Upper lobe of right lung (tissue), 1 donor: Measurements from ENCODE around the gene HSD17B13. TPM values are rescaled to one million over a fixed set of nuclear protein-coding genes. Genes with fewer than 3 reads are reported as not detected.
A peak's percentile ranks its signal among the peaks of the same experiment; 100 is the strongest.
"Not testable (repeated sequence)": the region's sequence is repeated elsewhere in the genome, so short reads cannot be mapped to it uniquely, and the experiment has no call there.

Experiments used
- ATAC-seq: fragments of 200-7000 bp; cut with Tn5 transposase; one replicate; pipeline ENCODE4 v1.9.1; 2020; ENCODE audit warnings: mild to moderate bottlenecking, moderate library complexity
- DNase-seq: peaks from one replicate; pipeline ENCODE4 v3.0.0-alpha.2; 2020
- H3K27ac ChIP-seq: fragments of 200-600 bp; one replicate; pipeline ENCODE4 v1.8.0; 2022
- H3K27me3 ChIP-seq: fragments of 200-600 bp; one replicate; pipeline ENCODE4 v1.8.0; 2022; ENCODE audit warnings: mild to moderate bottlenecking
- H3K36me3 ChIP-seq: fragments of 200-600 bp; one replicate; pipeline ENCODE4 v1.8.0; 2022
- H3K4me1 ChIP-seq: fragments of 200-600 bp; one replicate; pipeline ENCODE4 v1.8.0; 2022
- H3K4me3 ChIP-seq: fragments of 200-600 bp; one replicate; pipeline ENCODE4 v1.8.0; 2022; ENCODE audit warnings: mild to moderate bottlenecking
- H3K9me3 ChIP-seq: fragments of 200-600 bp; one replicate; pipeline ENCODE4 v1.8.0; 2022
- intact Hi-C: fragments of 100-400 bp; cut with DNase I; formaldehyde crosslinking; loops from one replicate; pipeline ENCODE4 v1.11.0; 2022
- total RNA-seq: library from RNA; stranded (reverse); fragmentation: NEBNext Ultra II Directional; extraction: Animal tissue kit (Norgen Biotek cat#: 25700); gene quantifications from one replicate; pipeline ENCODE4 v1.2.1, GENCODE V29; 2021
- TF ChIP-seq, protein P1 (sequence below): fragments of 200-600 bp; IDR thresholded peaks from one replicate; pipeline ENCODE4 v1.8.0; 2022; ENCODE audit warnings: antibody characterized with exemption
- donor health status: DM: no; HTN: yes; CAD: no; lungs with severe emphysema.

The HSD17B13 gene
- total RNA-seq, 1 donor from 2014 or later = 1.7 TPM

DNA sequence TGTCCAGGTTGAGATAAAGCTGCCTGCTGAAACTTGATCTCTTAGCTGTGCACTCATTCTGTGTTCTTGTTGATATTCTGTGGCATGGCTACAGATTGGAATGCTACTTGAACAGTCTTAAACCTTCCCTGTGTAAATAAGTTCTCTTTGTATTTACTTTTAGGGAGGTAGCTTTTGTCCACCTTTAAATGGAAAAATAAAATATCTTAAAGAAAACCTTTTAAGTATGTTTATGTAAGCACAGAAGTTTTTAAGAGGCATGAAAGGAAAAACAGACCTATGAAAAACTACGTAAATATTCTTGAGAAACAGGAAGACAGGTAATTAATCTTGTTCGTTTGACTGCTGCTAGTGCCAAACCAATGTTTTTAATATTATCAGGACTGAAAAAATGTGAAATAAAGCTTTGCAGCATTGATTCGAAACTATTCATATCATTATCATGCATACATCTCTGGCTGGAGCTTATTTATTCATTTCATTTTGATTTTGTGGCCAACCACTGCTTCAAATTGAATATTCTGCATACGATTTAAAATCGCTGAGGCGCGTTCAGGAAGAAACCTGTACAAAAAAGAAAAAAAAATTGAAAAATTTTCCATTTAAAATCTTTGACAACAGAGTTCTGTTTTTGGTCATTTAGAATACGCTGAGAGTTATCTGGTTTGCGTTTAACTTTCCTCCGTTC is 17.8 kb downstream of the HSD17B13 start:
- DNase-seq = no peak
- Histone ChIP-seq H3K27ac (peak overlapping the region; percentile 55), H3K4me3 (no peak overlapping the region), H3K27me3 (no peaks in the 10 kb centered on the region), H3K36me3 (no peaks in the 10 kb centered on the region), H3K4me1 (no peaks in the 10 kb centered on the region), H3K9me3 (no peaks in the 10 kb centered on the region)
- TF ChIP-seq, protein P1, sequence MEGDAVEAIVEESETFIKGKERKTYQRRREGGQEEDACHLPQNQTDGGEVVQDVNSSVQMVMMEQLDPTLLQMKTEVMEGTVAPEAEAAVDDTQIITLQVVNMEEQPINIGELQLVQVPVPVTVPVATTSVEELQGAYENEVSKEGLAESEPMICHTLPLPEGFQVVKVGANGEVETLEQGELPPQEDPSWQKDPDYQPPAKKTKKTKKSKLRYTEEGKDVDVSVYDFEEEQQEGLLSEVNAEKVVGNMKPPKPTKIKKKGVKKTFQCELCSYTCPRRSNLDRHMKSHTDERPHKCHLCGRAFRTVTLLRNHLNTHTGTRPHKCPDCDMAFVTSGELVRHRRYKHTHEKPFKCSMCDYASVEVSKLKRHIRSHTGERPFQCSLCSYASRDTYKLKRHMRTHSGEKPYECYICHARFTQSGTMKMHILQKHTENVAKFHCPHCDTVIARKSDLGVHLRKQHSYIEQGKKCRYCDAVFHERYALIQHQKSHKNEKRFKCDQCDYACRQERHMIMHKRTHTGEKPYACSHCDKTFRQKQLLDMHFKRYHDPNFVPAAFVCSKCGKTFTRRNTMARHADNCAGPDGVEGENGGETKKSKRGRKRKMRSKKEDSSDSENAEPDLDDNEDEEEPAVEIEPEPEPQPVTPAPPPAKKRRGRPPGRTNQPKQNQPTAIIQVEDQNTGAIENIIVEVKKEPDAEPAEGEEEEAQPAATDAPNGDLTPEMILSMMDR = no peak
- peak; percentile 90 for ATAC-seq
- intact Hi-C loops = no loop called here

GRCh38 chr4:87299898-87300297 is 22.8 kb downstream of the HSD17B13 start:
- Histone ChIP-seq H3K9me3 (no peaks in the 10 kb centered on the region), H3K36me3 (no peaks in the 10 kb centered on the region), H3K4me3 (no peak overlapping the region), H3K27ac (no peak overlapping the region), H3K27me3 (no peaks in the 10 kb centered on the region), H3K4me1 (no peaks in the 10 kb centered on the region)
- no peak for DNase-seq
- TF ChIP-seq, protein P1 = no peak
- intact Hi-C loops = no loop called here
- peak; percentile 51 for ATAC-seq

DNA sequence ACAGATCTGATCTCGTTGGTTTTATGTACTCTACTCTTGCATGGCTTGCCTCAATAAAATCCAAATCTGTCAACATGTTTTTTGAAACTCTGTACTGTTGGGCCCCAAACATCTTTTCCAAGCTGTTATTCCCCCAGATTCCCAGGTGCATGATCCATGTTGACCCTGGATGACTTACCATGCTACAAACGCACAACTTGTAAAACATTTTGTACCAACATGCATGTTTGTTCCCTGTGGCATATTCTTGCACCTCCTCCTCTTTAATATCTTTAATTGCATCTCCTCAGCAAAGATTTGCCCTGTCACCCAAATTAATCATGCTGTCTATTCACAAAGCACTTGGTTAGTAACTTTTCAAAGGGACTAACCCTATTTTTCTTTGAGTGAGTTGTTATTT is 24.3 kb downstream of the HSD17B13 start:
- Histone ChIP-seq H3K27ac (no peak overlapping the region), H3K4me1 (no peaks in the 10 kb centered on the region), H3K9me3 (peaks cover 5% of the 10 kb centered on the region), H3K36me3 (no peaks in the 10 kb centered on the region), H3K4me3 (no peak overlapping the region), H3K27me3 (no peaks in the 10 kb centered on the region)
- DNase-seq = no peak
- TF ChIP-seq, protein P1 = no peak
- intact Hi-C loops = no loop called here
- ATAC-seq = no peak

- intact Hi-C loops, H3K4me1 ChIP-seq, H3K36me3 ChIP-seq, H3K9me3 ChIP-seq, H3K4me3 ChIP-seq, H3K27me3 ChIP-seq, DNase-seq, H3K27ac ChIP-seq, ATAC-seq: not testable (repeated sequence)
Observed at GRCh38 chr4:87294911-87295310, 27.8 kb downstream of the HSD17B13 start.

DNA sequence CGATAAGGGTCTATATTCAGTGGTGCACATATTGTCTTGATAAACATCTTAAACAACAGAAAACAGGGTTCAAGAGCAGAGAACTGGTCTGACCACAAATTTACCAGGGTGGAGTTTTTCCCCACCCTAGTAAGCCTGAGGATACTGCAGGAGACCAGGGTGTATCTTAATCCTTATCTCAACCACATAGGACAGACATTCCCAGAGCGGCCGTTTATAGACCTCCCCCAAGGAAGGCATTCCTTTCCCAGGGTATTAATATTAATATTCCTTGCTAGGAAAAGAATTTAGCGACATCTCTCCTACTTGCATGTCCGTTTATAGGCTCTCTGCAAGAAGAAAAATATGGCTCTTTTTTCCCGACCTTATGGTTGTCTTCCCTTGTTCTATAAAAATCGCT is 28.8 kb downstream of the HSD17B13 start:
- intact Hi-C loops, H3K27ac ChIP-seq, H3K27me3 ChIP-seq, H3K4me3 ChIP-seq, H3K36me3 ChIP-seq, DNase-seq, H3K9me3 ChIP-seq, H3K4me1 ChIP-seq, ATAC-seq: not testable (repeated sequence)

- intact Hi-C loops = no loop called here
- ATAC-seq = no peak
- Histone ChIP-seq H3K36me3 (no peaks in the 10 kb centered on the region), H3K4me1 (no peaks in the 10 kb centered on the region), H3K27ac (no peak overlapping the region), H3K9me3 (no peaks in the 10 kb centered on the region), H3K4me3 (no peak overlapping the region), H3K27me3 (no peaks in the 10 kb centered on the region)
- no peak for DNase-seq
- TF ChIP-seq, protein P1 = no peak
Observed at GRCh38 chr4:87286970-87287369, 35.7 kb downstream of the HSD17B13 start.

DNA sequence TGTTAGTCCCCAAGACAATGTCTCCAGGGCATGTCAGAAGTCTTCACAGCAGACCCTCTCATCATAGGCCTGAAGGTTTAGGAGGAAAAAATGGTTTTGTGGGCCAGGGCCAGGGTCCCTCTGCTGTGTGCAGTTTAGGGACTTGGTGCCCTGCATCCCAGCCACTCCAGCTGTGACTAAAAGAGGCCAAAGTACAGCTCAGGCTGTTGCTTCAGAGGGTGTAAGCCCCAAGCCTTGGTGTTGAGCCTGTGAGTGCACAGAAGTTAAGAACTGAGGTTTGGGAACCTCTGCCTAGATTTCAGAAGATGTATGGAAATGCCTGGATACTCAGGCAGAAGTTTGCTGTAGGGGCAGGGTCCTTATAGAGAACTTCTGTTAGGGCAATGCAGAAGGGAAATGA is 38.4 kb downstream of the HSD17B13 start:
- H3K27ac ChIP-seq, DNase-seq, H3K27me3 ChIP-seq, H3K36me3 ChIP-seq, intact Hi-C loops, ATAC-seq, H3K9me3 ChIP-seq, H3K4me3 ChIP-seq, H3K4me1 ChIP-seq: not testable (repeated sequence)
